ENCODE measurements around the gene NGRN. TPM values are rescaled to one million over a fixed set of nuclear protein-coding genes. Genes with fewer than 3 reads are reported as not detected.
A peak's percentile ranks its signal among the peaks of the same experiment; 100 is the strongest.

NGRN gene
- total and polyA plus RNA-seq, 2 of the 8 experiments (the other 6 are each of a cell fraction or from before 2014, with no cell fraction given), result 60.1 to 101 TPM

DNA sequence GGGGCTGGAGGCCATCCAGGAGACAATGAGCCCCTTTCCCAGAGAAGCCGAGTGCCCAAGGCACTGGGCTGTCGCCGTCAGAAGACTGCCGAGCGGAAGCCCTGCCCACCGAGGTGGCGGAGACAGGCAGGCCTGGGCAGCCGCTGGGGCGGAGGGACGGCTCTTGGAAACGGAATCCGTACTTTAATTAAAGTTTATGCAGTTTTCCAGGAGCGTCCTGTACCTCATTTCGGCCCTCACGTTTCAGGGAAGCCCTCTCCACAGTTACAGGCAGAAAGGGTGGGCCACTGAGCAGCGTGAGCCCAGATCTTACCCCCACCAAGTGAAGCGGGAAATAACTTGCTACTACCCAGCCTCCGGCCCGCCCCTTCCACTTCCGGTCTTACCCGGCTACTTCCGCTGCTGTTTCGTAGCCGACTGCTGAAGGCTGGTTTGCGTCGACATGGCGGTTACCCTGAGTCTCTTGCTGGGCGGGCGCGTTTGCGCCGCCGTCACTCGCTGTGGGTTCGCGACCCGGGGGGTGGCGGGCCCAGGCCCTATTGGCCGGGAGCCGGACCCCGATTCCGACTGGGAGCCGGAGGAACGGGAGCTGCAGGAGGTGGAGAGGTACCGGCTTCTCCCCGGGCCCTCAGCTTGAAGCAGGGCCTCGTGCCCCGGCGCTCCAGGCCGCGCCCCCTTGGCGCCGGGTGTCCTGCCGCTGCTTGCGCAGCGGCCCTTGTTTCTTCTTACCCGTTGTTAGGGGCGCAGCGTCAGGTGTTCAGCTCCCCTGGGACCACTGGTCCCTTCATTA lies at the start of gene NGRN (continued):
- no peak for TF ChIP-seq CBX8 (IDR thresholded peaks at IDR 0.05; ENCODE audit: borderline replicate concordance, low read depth, low read length)
- TF ChIP-seq RNF2 (IDR thresholded peaks at IDR 0.05; ENCODE audit: borderline replicate concordance, low read depth, low read length, missing control alignments, poor library complexity, severe bottlenecking), result no peak
- no peak for TF ChIP-seq BRCA1 (IDR thresholded peaks at IDR 0.05; ENCODE audit: low read depth, low read length)
- TF ChIP-seq GABPA (IDR thresholded peaks at IDR 0.05; ENCODE audit: borderline replicate concordance, insufficient read depth, low read length), result peak; percentile 95
- TF ChIP-seq SIN3A (conservative IDR thresholded peaks at IDR 0.05 in 1 of 2, IDR thresholded peaks at IDR 0.05 in 1 of 2; ENCODE audit: low read depth in 1 of 2, low read length in 2 of 2), result peak; percentile 25 to 48; a peak in 3 of 4 replicates
- TF ChIP-seq RBBP5 (IDR thresholded peaks at IDR 0.05; ENCODE audit: borderline replicate concordance, low read depth, low read length), result peak; percentile 87
- TF ChIP-seq HDAC6 (IDR thresholded peaks at IDR 0.05; ENCODE audit: low read depth, low read length), result no peak
- TF ChIP-seq TBP (IDR thresholded peaks at IDR 0.05; ENCODE audit: low read depth, low read length), result peak; percentile 85
- TF ChIP-seq KDM4A (IDR thresholded peaks at IDR 0.05; ENCODE audit: low read depth, low read length, severe bottlenecking), result peak; percentile 71
- TF ChIP-seq BCL11A (IDR thresholded peaks at IDR 0.05; ENCODE audit: low read depth in 2 of 2, low read length in 2 of 2), result no peak
- TF ChIP-seq YY1 (IDR thresholded peaks at IDR 0.05; ENCODE audit: low read depth, low read length), result peak; percentile 86; the same call in 1 of the 2 replicates
- TF ChIP-seq PHF8 (conservative IDR thresholded peaks at IDR 0.05; ENCODE audit: low read depth, low read length), result peak; percentile 88
- TF ChIP-seq SRF (IDR thresholded peaks at IDR 0.05; ENCODE audit: low read depth, low read length), result no peak
- no peak for TF ChIP-seq RAD21 (IDR thresholded peaks at IDR 0.05 in 1 of 2, conservative IDR thresholded peaks at IDR 0.05 in 1 of 2; ENCODE audit: low read depth in 2 of 2, low read length in 2 of 2)
- 0 out of 2 replicates have a peak, but pooled peaks have one; percentile 15 for TF ChIP-seq CHD2 (IDR thresholded peaks at IDR 0.05; ENCODE audit: low read length)
- TF ChIP-seq TAF1 (IDR thresholded peaks at IDR 0.05; ENCODE audit: low read depth, low read length), result peak; percentile 93
- TF ChIP-seq ASH2L (IDR thresholded peaks at IDR 0.05; ENCODE audit: low read length), result peak; percentile 84
- TF ChIP-seq POLR2AphosphoS5 (IDR thresholded peaks at IDR 0.05; ENCODE audit: low read depth, low read length), result peak; percentile 95
- TF ChIP-seq, protein P1, sequence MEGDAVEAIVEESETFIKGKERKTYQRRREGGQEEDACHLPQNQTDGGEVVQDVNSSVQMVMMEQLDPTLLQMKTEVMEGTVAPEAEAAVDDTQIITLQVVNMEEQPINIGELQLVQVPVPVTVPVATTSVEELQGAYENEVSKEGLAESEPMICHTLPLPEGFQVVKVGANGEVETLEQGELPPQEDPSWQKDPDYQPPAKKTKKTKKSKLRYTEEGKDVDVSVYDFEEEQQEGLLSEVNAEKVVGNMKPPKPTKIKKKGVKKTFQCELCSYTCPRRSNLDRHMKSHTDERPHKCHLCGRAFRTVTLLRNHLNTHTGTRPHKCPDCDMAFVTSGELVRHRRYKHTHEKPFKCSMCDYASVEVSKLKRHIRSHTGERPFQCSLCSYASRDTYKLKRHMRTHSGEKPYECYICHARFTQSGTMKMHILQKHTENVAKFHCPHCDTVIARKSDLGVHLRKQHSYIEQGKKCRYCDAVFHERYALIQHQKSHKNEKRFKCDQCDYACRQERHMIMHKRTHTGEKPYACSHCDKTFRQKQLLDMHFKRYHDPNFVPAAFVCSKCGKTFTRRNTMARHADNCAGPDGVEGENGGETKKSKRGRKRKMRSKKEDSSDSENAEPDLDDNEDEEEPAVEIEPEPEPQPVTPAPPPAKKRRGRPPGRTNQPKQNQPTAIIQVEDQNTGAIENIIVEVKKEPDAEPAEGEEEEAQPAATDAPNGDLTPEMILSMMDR (IDR thresholded peaks at IDR 0.05; ENCODE audit: control extremely low read depth in 1 of 3, insufficient read depth in 1 of 3, low read depth in 1 of 3, low read length in 3 of 3), result 0 out of 4 replicates have a peak, but pooled peaks of 1 of the 3 experiments have one; percentile 7
- TF ChIP-seq CREB1 (IDR thresholded peaks at IDR 0.05), result peak; percentile 41; the same call in 1 of the 2 replicates
- peak; percentile 92 to 95 for TF ChIP-seq POLR2A (IDR thresholded peaks at IDR 0.05; ENCODE audit: control extremely low read depth in 1 of 2, low read depth in 2 of 2, low read length in 2 of 2)
